Measurements from ENCODE around the gene DYNC2H1.

DNA sequence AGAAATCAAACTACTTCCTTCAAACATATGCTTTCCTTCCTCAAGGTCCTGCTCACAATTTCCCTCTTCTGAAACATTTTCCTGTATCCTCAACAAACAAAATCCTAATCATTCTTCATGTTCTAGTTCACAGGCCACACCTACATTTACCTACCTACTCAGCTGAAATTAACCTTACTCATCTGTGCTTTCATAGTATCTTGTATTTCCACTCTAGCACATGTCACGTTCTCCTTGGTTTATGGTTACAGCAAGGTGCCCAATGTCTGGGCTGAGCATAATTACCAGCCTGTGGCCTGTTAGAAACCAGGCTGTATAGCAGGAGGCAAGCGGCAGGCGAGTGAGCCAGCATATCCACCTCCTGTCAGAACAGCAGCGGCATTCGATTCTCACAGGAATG lies 30.5 kb upstream of the DYNC2H1 start:
- TF ChIP-seq POLR2A (IDR thresholded peaks at IDR 0.05), result no peak
- TF ChIP-seq CTCF (IDR thresholded peaks at IDR 0.05), result no peak

Data from sigmoid colon (tissue), 3 donors.